NCI-H2107 (cell line): Measurements from ENCODE around the gene LYZL6.
"Not testable (repeated sequence)": the region's sequence is repeated elsewhere in the genome, so short reads cannot be mapped to it uniquely, and the experiment has no call there.

ENCODE experiments used
- DNase-seq: peaks from one replicate; lab custom pipeline; 2025; lab: John Stamatoyannopoulos, UW

The LYZL6 gene

DNA sequence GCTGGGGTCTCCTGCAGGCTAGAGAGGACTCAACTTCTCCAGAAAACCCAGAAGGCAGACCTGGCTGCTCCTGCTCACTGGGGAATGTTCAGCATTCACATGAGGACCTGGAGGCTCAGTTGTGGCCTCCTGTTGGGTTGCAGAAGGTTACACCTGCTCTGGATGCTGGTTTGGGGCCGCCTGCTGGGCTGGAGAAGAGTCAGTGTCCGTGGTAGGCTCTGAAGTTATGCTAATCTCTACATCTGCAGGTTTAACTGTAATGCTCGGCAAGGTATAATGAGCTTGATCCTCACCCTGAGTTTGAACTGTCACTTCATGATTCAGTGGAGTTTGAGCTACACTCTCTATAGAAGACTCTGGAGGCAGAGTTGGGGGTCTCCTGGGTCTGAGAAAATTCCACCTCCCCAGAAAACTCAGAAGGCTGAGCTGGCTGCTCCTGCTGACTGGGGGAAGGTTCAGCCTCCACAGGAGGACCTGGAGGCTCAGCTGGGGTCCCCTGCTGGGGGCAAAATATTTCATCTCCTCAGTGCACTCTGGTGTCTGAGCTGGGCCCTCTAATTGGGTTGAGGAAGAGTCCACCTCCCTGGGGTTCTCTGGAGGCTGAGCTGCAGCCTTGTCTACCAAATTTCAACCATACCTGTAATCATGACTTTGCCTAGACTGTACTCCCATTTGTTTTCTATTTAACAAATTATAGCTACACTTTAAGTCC lies 36.4 kb downstream of the LYZL6 start:
- DNase-seq: no peak

DNA sequence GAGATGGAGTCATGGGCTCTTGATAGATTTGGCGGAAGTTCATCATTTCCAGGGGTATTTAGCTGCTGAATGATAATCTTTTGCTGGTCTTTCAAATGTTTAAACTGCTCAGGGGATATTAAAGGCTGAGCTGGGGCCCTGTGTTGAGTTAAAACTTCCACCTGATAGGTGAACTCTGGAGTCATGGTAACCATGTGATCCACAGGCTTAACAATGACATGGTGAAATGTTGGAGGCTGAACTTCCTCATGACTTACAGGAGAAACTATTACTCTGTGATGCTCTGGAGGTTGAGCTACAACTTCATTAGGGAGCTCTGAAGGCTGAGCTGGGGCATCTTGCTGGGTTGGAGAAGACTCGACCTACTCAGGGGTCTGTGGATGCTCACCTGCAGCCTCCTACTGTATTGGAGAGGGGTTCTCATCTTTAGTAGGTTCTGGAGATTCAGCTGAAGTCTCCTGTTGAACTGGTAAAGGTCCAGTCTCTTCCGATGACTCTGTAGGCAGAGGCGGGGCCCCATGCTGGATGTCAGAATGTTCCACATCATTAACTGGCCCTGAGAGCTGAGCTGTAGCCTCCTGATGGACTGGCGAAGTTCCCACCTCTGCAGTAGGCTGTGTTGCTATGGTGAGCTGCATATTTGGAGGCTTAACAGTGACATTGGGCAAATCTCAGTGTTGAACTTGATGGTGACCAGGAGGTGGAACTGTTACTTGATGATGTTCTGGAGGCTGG lies 37.2 kb downstream of the LYZL6 start:
- no peak for DNase-seq

DNA sequence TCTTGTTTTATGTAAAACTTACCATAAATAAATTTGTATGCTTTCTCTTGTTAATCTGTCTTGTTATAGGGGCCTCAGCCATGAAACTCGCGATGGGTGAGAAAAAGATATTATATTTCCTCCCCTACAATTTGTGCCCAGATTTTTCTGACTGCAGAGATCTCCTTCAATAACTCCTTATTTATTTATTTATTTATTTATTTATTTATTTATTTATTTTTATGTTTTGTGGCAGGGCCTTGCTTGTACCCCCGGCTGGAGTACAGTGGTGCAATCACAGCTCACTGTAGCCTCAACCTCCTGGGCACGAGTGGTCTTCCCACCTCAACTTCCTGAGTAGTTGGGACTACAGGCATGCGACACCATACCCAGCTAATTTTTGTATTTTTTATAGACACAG lies 40.1 kb downstream of the LYZL6 start:
- DNase-seq: no peak

DNA sequence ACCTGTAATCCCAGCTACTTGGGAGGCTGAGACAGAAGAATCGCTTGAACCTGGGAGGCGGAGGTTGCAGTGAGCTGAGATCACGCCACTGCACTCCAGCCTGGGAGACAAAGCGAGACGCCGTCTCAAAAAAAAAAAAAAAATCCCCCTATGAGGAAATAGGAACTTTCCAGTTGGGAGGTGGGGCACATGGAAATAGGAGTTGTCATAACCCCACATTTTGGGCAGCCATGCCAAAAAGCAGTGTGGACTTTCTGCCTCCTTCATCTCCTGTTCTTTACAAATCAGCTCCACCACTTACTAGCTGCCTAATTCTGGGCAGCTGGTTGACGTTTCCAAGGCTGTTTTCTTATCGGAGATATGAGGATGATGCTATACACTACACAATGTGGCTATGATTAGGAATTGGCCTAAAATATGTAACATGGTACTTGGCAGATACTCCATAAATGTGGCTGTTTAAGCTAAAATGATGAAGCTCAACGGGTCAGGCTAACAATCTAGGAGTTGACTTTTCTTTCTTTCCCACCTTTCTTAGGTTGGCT lies 41.8 kb downstream of the LYZL6 start:
- DNase-seq: no peak

DNA sequence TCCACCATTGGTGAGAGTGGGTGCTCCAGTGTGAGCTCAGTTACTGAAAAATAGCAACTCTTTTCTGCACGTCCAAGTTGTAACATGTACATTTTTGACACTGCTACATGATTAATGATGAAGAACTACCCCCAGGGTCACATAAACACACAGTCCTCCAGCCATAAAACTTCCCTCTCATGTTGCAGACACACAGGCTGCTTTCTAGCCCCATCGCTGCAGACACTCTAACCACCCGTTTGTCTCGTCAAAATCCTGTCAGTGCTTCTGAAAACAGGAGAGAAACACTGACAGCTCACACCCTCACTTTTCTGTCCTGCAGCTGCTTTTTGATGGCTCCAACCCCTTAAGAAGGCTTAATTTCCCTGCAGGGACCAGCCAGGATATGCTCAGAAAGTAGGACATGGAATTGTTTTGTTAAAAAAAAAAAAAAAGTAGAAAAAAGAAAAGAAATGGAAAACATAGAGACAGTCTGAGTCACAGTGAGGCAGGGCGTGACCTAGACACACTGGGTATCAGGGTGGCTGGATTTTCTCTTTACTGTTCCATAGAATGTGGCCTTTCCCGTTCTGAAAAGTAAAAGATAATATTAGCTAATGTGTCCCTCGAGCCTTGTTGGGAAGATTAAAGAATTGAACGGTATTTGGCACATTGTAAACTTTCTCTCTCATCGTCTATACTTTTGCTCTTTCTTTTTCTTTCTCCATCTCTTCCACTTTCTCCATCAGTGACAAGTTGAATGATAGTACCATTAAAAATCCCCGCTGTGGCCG lies 42.6 kb downstream of the LYZL6 start:
- no peak for DNase-seq

DNA sequence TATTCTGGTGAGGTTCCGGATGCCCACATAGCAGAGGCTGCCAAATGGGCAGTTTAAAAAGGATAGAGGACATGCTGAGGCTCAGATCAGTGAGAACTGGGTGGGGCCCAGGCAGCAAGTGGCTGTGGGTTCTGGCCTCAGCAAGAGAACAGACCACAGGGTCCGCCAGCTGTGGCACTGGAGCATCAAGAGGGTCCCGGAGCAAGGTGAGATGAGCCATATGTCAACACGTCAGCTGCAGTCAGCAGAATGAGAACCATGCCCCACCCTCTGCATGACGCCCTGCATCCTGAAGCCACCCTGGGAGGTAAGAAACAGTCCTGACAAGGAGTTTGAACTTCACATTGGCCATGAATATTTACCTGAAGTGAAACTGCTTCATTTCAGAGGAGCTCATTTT lies 43.2 kb downstream of the LYZL6 start:
- DNase-seq: no peak

DNA sequence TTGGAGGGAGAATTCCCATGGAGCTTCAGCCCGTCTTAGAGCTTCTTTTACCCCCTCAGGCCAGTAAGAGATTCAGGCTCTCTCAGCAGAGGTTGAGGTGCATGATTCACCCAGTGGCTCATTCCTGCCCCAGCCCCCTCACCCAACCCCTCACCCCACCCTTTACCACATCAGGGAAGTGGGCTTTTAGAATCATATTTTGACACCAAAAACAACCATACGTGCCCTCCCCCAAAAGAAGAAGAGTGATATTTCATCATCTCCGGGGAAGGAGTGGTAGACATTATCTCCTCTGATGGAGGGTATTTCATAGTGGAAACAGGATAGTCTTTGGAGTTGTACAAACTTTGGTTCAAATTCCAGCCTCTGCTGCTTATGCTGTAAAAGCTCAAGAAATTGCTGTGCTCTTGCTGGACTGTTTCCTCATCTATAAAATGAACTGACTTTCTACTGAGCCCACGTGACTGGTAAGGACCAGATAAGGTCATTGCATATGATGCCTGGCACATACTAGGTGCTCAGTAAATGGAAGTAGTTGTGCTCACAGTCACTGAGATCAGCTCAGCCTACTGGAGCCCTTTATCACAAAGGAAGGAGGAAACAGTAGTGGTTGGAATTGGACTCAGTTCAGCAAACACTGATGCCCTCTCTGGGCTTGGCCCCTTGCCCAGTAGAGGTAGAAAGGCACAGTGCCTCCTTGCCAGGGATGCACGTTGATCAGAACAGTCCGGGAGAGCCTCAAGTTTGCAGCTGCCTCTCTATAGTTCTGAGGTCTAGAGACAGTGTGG lies 45.0 kb downstream of the LYZL6 start:
- peak; percentile 5 for DNase-seq

DNA sequence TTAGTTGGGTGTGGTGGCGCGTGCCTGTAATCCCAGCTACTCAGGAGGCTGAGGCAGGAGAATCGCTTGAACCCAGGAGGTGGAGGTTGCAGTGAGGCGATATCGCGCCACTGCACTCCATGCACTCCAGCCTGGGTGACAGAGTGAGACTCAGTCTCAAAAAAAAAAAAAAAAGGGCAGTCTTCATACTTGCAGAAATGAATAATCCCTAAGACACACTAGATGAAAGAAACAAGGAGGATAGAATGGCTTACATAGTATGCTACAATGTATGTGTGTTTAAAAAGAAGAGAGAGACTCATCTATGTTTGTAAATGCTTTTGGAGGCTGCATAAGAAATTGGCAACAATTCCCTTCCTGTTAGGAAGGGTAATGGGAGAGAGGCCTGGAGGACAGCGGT lies 45.7 kb downstream of the LYZL6 start:
- DNase-seq: not testable (repeated sequence)

DNA sequence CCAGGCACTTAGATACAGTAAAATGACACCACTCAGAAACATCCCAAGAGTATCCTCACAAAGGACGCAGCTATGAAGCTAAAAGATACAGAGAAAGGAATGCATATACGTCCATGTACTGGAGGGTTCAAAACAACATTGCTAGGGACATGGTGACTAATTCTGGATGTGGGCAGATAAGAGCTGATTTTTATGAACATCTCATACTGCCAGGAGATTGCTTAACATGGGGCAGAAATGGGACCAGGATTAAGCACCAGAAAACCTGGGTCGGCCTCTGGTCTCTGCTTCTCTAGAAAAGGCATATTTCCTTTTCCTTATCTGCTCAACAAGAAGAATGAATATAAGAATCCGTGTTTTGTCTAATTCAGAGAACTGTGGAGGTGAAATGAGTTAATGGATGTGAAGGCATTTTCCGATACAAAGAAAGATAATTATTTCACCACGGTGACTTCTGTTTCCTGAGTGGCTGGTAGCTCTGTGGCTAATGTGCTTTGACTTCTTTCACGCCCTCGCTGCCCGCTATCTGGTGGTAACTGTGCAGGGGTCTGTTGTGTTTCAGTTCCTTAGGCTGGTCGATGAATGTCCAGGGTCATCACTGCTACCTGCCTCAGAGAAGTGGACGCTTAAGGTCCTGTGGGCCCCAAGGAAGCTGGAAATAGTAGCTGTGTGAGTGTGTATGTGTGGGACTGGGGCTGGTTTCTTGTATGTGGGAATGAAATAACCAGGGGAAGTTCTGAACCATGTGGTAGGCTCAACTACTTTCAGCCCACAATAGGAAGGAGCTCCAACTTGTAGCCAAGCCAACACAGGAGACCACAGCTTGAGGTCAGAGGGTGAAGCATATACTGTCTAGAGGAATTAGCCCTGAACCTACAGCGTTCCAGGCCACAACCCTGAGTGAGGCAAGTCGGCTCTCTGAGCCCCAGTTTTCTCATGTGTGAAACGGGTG lies 47.6 kb downstream of the LYZL6 start:
- DNase-seq: no peak

DNA sequence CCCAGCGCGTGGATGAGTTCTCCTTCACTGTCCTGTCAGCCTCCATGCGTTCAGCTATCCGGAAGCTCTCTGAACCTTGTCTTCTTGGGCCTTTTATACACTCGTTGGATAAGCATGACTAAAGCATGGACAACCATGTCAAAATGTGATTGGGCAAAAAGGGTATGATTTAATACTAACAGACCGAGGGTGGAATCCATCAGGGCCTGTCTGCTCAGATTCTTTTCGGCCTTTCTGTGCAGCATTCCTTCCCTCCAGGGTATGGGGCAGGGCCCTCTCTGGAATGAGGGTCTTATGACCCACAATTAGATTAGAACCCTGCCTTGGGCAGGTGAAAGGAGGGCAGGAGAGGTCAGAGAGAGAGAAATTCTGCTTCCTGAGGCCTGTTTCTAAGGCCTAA lies 49.3 kb downstream of the LYZL6 start:
- DNase-seq: no peak

DNA sequence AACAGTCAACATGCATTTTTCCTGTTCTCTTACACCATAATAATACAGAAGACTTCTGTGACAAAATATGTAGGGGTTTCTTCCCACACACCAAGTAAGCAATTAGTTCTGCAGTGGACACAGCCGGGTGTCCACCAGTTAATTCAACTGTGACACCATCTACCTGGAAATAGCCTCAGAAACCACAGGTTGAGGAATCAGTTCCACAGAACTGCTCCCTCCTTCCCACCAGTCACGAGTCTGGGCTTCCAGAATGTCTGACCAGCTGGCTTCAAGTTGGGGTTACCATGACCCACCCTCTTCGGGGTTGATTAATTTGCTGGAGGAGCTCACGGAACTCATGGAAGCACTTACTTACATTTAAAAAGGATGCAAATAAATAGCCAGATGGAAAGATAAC lies 49.8 kb downstream of the LYZL6 start:
- no peak for DNase-seq

DNA sequence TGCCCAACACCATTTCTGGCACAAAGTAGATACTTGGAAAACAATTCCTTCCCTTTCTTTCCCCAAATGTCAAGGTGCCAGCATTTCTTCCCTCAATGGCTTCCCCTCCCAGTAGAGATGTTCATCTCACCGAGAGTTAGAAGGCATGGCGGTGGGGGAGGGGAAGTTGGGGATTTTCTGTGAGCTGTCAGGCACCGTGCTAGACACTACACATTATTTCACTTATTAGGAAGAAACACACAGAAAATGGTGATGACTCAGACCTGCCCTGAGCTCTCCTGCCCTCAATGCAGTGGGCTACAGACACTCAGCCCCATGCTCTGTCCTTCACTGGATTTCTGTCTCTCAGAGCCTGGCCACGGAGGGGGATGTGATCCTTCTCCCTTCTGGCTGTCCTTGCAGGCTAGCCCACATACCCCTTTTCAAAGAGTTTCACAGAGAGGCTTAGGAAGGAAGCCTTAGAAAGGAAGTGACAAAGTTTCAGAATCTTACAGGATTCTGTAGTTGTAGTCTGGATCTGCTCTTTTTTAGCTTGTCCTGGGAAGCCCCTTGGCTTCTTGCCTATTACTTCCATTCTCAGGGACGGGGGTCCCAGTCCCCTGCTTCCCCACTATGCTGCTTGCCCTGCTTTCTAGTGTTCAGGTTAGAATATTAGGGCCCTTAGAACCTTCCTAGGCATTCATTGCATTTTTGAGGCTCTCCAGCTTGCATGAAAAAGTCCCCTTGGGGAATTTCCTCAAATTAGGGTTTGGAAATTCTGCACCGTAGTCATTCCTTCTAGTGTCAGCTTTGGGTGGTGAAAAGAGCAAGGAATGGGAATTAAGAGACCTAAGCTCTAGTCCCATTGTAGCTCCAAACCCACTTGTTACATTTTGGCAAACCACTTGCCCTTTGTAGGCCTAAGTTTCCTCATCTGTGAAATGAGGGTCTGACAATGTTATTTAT lies 51.1 kb downstream of the LYZL6 start:
- no peak for DNase-seq

DNA sequence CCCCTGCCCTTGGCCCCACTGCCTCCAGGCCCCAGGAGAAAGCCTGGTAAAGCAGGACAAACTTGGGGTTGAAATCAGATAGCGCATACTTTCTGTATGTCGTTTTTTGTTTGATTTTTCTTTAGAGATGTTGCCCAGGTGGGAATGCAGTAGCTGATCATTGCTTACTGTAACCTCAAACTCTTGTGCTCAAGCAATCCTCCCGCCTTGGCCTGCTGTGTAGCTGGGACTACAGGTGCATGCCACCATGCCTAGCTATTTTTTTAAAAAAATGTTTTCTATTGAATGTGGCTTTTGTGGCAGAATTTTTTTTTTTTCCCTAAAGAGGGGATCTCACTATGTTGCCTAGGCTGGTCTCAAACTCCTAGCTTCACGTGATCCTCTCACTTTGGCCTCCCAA lies 52.2 kb downstream of the LYZL6 start:
- DNase-seq: no peak

DNA sequence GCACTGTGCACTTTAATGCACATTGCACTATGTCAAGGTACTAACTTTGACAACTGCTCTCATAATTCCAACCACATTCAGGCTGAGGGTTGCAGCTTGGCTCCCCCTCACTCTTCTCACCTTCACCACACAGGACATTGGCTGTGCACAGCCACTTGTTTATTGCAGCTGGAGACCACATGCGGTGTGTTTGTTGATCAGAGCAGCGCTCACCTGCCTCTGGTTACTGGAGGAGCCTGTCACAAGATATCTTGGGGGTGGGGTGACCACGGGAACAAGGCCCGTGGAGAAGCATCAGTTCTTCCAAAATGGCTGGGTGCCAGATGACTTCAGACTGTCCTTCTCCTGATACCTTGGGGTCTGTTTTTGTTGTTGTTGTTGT lies 52.7 kb downstream of the LYZL6 start:
- peak; percentile 89 for DNase-seq

DNA sequence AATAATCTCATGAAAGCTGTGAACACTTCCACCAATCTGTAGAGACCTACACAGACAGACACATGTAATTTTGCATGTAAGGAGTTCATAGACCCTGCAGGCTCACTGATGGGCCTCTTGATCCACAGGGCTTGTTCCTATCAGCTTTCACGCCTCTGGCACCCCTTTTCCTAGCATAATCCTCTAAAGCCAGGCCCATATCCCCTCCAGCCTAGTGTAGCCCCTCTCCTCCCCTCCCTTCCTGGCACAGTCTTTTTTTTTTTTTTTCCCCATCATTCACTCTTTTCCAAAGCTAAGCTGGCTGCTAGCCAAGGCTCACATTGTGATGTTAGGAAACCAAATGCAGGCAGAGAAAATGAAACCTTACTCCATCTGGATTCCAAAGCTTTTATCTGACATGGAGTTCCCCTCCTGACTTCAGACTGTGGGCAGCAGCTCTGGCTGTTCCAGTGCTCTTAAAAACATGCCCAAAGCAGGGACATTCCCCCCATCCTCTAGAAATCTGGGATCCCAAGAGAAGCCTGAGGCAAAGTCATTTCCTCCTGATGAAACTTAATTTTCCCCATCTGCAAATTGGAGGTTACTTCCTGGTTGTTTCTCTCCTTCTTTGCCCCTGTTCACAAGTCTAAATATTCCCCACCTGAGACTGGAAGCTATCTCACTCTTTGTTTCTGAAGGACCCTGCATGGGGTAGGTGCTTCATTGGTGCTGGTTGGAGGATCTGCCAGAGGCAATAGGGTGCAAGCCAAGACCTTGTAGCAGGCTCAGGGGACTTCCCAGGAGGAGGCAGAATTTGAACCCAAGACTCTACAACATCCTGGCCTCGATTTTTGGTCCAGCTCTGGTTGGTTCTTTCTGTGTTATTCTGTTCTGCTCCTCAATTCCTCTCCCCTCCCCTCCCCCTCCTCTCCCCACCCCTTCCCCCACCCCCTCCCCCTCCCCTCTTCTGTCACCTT lies 53.4 kb downstream of the LYZL6 start:
- peak; percentile 60 for DNase-seq

DNA sequence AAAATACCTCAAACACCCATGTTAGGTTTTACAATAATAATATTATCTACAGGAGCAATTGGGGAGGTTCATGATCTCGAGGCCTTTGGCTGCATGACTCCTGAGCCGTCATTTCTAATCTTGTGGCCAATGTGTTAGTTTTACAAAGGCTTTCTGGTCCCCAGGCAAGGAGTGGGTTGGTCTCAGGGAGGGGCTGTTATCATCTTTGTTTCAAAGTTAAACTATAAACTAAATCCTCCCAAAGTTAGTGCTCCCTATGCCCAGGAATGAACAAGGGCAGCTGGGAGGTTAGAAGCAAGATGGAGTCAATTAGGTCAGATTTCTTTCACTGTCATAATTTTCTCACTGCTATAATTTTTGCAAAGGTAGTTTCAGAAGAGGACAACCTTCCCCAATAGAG lies 54.3 kb downstream of the LYZL6 start:
- no peak for DNase-seq
